H7 (cell line): ENCODE results near the gene SLIT1. TPM values are rescaled to one million over a fixed set of nuclear protein-coding genes. Genes with fewer than 3 reads are reported as not detected.

ENCODE experiments used
- DNase-seq: peaks from one replicate; pipeline ENCODE4 v3.0.0; 2012
- H3K27me3 ChIP-seq: 2 replicates; pipeline ENCODE4 v1.6.0; 2011; ENCODE audit warnings: mild to moderate bottlenecking, low read length; ENCODE audit not compliant: control insufficient read depth, insufficient read depth
- H3K36me3 ChIP-seq: replicated peaks from 2 replicates; pipeline ENCODE4 v1.5.1; 2011; ENCODE audit warnings: low read length; ENCODE audit not compliant: control insufficient read depth, insufficient read depth
- H3K4me3 ChIP-seq: 2 replicates; pipeline ENCODE4 v1.5.1; 2011; ENCODE audit warnings: low read depth, mild to moderate bottlenecking, control low read depth, low read length, moderate library complexity; ENCODE audit not compliant: insufficient read depth
- total RNA-seq: library from RNA; depleted of rRNA; stranded (reverse); fragments of >200 nt; shearing (Covaris generic); gene quantifications from 2 replicates; pipeline ENCODE4 v1.2.3, GENCODE V29; 2014

Gene SLIT1
- total RNA-seq, 1 experiment from 2014 or later: 0.28 TPM

- no peaks in the 10 kb centered on the region for H3K27me3 ChIP-seq
- no peaks in the 10 kb centered on the region for H3K36me3 ChIP-seq
- DNase-seq: peak; percentile 51
- H3K4me3 ChIP-seq: no peak overlapping the region
Observed at GRCh38 chr10:97003151-97003803, 182.5 kb downstream of the SLIT1 start.

GRCh38 chr10:97002670-97003069, 183.1 kb downstream of the SLIT1 start:
- H3K27me3 ChIP-seq: no peaks in the 10 kb centered on the region
- no peak overlapping the region for H3K4me3 ChIP-seq
- peak; percentile 41 for DNase-seq
- H3K36me3 ChIP-seq: no peaks in the 10 kb centered on the region

DNA sequence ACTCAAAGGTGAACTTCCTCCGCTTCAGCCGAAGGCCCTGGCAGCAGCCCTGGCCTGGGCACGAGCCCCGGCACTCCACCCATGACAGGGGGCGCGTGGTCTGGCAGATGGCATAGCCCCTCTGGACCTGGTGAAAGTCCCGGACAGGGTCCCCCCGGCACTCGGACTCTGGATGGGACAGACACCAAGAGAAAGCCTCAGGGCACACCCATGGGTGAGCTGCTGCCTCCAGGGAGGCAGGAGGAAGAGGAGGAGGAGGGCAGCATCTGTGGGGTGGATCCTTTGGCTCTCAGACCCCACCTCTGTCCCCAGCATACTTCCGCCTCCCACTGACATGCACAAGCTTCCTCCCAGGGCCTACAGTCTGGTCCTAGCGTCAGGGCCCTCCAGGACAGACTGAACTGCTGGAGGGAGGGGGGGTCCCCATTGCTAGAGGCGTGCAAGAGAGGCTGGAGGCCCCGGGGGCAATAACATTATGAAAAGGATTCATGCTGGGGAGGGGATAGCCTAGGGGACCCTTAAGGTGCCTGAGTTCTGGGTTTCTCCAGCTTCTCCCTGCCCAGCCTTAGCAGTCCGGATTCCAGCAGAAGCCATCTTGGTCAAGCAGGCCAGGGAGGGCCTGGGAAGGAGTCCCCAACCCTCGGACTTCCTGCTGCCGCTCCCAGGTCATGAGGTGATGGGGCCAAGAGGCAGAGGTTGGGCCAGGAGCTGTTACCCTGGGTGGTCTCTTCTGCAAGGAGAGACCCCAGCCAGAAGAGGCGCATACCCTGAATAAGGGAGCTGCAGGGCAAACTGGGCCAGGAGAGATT, 184.4 kb downstream of the SLIT1 start:
- Histone ChIP-seq H3K27me3 (no peaks in the 10 kb centered on the region), H3K36me3 (no peaks in the 10 kb centered on the region), H3K4me3 (no peak overlapping the region)
- peak; percentile 55 for DNase-seq

GRCh38 chr10:97000487-97001182, 185.1 kb downstream of the SLIT1 start:
- H3K27me3 ChIP-seq: no peaks in the 10 kb centered on the region
- peak; percentile 87 for DNase-seq
- no peak overlapping the region for H3K4me3 ChIP-seq
- no peaks in the 10 kb centered on the region for H3K36me3 ChIP-seq

- peak; percentile 46 for DNase-seq
- no peaks in the 10 kb centered on the region for H3K27me3 ChIP-seq
- H3K36me3 ChIP-seq: no peaks in the 10 kb centered on the region
- H3K4me3 ChIP-seq: no peak overlapping the region
Observed at GRCh38 chr10:96999987-97000386, 185.8 kb downstream of the SLIT1 start.

- Histone ChIP-seq H3K36me3 (no peaks in the 10 kb centered on the region), H3K27me3 (no peaks in the 10 kb centered on the region), H3K4me3 (no peak overlapping the region)
- no peak for DNase-seq
Observed at GRCh38 chr10:96999337-96999736, 186.4 kb downstream of the SLIT1 start.

- Histone ChIP-seq H3K36me3 (no peaks in the 10 kb centered on the region), H3K4me3 (no peak overlapping the region), H3K27me3 (no peaks in the 10 kb centered on the region)
- no peak for DNase-seq
Observed at GRCh38 chr10:96998329-96998888, 187.3 kb downstream of the SLIT1 start.

DNA sequence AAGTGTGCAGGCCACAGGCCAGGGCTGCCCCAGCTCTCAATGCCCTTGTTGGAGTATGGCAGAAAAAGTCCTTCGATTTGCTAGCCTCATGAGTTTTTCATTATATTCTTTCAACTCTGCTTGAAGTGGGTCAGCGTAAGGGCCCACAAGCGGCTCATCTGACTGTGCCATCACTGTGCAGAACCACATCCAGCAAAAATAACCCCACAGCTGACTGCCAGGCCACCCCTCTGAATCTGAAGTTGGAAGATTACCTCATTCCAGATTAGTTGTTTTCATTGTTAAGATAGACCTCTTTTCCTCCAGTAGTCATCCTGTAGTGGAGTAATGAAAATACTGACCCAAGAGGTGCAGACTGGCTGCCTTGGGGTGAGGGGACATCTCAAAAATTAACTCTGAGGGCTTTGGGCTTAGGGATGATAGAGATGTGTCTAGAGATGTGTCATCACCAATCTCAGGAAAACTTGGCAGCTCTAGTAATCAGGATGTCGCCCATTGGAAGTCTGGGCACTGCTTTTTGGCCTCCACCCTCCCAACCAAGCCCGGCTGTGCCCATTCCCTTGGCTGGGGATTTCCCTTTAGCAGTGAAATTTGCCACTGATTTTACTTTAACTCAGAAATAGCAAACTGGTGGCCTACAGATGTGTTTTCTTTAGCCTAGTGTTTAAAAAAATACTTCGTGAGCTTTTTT, 189.3 kb downstream of the SLIT1 start:
- no peak for DNase-seq
- no peak overlapping the region for H3K4me3 ChIP-seq
- no peaks in the 10 kb centered on the region for H3K27me3 ChIP-seq
- H3K36me3 ChIP-seq: no peaks in the 10 kb centered on the region

DNA sequence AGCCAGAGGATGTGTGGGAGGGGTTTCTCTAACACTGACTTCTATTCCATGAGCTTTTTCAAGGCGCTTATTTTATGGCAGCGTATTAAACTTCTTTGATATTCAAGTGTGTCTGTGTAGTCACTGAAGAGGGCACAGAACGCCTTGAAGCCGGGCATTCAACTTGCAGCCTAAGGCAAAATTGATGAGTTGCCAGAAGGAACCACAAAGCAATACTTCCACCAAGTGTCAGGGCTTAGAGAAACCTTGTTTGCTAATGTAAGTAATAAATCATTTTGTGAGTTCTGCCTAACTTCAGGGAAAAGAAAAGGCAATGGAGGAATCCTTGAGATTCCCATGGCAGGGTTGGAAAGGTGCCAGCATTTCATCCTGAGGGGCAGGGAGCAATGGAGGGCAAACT, 189.9 kb downstream of the SLIT1 start:
- Histone ChIP-seq H3K4me3 (no peak overlapping the region), H3K27me3 (no peaks in the 10 kb centered on the region), H3K36me3 (no peaks in the 10 kb centered on the region)
- no peak for DNase-seq

GRCh38 chr10:96992721-96993120, 193.0 kb downstream of the SLIT1 start:
- no peak for DNase-seq
- Histone ChIP-seq H3K27me3 (no peaks in the 10 kb centered on the region), H3K36me3 (no peaks in the 10 kb centered on the region), H3K4me3 (no peak overlapping the region)

DNA sequence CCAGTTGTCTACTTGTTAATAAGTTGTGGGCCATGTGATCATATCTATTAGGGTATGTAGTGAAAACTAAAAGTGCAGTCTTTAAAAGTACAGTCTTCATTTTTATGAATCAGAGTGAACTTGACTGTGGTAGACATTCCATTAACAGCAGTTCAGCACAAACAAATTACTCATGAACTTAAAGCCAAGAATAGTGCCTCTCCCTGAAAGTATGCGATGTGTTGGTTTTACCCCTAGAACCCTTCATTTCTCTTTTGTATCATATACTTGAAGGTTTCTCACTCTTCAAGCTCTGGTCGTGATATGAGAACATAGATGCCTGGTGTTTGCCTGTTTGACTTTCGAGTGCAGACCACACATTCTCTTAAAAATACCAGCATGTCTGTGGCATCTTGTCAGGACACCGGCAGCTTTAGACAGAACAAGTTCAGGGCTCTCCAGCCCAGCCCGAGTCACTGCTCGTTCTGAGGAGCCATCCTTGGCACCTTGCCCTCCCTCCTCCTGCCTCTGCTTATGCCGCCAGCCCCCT, 194.4 kb downstream of the SLIT1 start:
- H3K27me3 ChIP-seq: no peaks in the 10 kb centered on the region
- DNase-seq: no peak

DNA sequence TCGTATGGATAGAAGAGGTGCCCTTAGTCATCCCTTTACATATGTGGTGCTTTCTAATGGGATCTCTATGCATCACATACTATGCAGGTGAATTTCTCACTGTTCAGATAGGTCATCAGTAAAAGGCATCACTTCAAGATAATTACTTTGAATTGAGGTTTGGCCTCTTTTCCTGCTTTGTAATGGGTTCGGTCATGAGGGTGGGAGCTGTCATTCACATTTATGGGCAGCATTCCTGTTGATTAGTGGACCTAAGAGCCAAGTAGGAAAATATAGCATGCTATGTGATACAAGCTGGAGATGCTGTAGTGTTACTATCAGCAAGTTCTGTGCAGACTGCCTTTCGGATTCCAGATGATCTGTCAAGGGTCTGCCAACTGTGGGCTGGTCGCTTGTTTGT, 197.3 kb downstream of the SLIT1 start:
- Histone ChIP-seq H3K27me3 (no peaks in the 10 kb centered on the region), H3K36me3 (no peaks in the 10 kb centered on the region), H3K4me3 (no peak overlapping the region)
- no peak for DNase-seq

More for the DNA sequence above, 194.4 kb downstream of the SLIT1 start:
- Histone ChIP-seq H3K36me3 (no peaks in the 10 kb centered on the region), H3K4me3 (no peak overlapping the region)

- Histone ChIP-seq H3K36me3 (no peaks in the 10 kb centered on the region), H3K27me3 (no peaks in the 10 kb centered on the region), H3K4me3 (no peak overlapping the region)
- DNase-seq: no peak
Observed at GRCh38 chr10:96987842-96988175, 197.9 kb downstream of the SLIT1 start.

DNA sequence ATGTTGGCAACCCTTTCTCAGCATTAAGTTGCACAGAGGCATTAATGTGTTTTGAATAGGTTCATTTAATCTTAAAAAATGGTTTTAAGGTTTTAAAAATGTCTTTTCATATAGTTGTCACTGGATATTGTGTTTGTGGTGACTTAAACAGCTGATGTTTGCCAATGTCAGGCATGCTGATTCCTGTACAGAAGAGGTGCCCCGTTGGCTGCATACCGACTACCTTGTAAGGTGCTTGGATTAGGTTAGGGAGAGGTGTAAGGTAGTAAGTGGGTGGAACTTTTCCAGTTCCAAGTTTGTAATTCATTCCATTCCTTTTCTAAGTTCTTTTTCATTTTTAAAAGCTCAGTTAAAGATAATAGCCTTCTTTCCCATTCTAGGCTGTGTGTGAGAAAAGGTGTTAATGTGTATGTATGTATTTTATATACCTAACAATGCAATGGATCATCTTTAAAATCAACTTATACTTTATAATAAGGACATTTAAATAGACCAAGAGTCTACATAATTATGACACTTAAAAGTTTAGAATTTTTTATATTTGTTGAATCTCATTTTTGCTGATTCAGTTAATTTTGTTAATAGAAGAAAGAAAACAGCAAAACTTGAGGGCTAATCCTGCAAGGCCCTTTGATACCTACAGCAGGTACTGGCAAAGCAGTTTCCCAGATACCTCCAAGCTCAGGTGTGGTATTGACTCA, 198.5 kb downstream of the SLIT1 start:
- no peaks in the 10 kb centered on the region for H3K36me3 ChIP-seq
- H3K27me3 ChIP-seq: no peaks in the 10 kb centered on the region
- DNase-seq: no peak
- no peak overlapping the region for H3K4me3 ChIP-seq
